ENCODE measurements around the gene RFESD. TPM values are rescaled to one million over a fixed set of nuclear protein-coding genes. Genes with fewer than 3 reads are reported as not detected.

Gene RFESD
- total and polyA plus RNA-seq, 2 of the 8 experiments (the other 6 are each of a cell fraction or from before 2014, with no cell fraction given) = 1.7 to 2.0 TPM

DNA sequence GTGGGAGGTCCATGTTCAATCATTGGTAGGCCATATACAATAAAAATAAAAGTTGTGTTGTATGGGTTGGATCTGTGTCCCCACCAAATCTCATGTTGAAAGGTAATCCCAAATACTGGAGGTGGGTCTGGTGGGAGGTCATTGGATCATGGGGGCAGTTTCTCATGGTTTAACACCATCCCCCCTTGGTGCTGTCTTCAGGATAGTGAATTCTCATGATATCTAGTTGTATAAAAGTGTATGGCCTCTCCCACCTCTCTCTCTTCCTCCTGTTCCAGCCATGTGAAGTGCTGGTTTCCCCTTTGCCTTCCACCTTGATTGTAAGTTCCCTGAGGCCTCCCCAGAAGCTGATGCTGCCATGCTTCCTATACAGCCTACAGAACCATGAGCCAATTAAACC, 21.1 kb downstream of the RFESD start (continued):
- no peak for TF ChIP-seq CREB1 (IDR thresholded peaks at IDR 0.05)

DNA sequence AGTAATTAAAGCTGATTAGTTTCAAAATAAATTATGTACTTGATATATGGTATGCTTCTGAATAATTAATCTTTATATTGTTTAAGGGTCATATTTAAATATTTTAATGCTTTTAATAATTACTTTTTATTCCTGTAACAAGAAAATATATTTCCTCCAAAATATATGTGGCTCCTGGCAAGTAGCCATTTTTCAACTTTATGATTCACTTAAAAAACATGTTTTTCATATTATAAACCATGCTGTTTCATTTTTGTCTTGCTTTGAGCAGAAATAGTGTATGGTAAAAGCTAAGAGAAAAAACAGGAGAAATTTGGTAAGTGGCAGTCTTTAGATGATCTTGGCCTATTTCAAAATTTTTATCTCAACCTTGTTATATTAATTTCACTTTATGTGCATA, 21.6 kb downstream of the RFESD start:
- no peak overlapping the region for H2AK5ac ChIP-seq (ENCODE audit: low read depth, low read length)
- H3K79me2 ChIP-seq (ENCODE audit: control insufficient read depth in 1 of 2, insufficient read depth in 2 of 2, low read length in 2 of 2) = no peaks in the 10 kb centered on the region
- no peak overlapping the region for H3K27ac ChIP-seq (ENCODE audit: low read depth, low read length)
- H2BK12ac ChIP-seq (ENCODE audit: low read depth, low read length) = no peak overlapping the region
- no peak overlapping the region for H2BK20ac ChIP-seq (ENCODE audit: low read length)
- H3K14ac ChIP-seq (ENCODE audit: insufficient read length) = no peak overlapping the region
- H2BK15ac ChIP-seq (ENCODE audit: low read length) = no peak overlapping the region
- no peak overlapping the region for H4K8ac ChIP-seq (ENCODE audit: extremely low read depth, insufficient read depth, low read length)
- H3K23ac ChIP-seq (ENCODE audit: insufficient read length) = no peak overlapping the region
- H3K79me1 ChIP-seq (ENCODE audit: low read depth, low read length) = no peaks in the 10 kb centered on the region
- H3K4ac ChIP-seq (replicated peaks; ENCODE audit: insufficient read length, low read depth, low read length) = no peak overlapping the region
- no peak overlapping the region for H2AFZ ChIP-seq (ENCODE audit: low read length)
- no peak overlapping the region for H4K91ac ChIP-seq (replicated peaks; ENCODE audit: insufficient read length, low read length)
- FAIRE-seq (no peak), DNase-seq (ENCODE audit: low read depth in 1 of 2, low spot score in 2 of 2) (no peak)
- no peak overlapping the region for H3K4me2 ChIP-seq (ENCODE audit: insufficient read depth in 1 of 2, low read depth in 2 of 2, low read length in 2 of 2)
- CTCF ChIA-PET (ENCODE audit: partially characterized antibody) = interaction anchor here (1.6 kb wide), 2 partner anchors 22 to 67 kb away, joined by 3 to 4 read pairs; partner anchors contain the start of gene RFESD
- no peak overlapping the region for H2BK5ac ChIP-seq (ENCODE audit: low read depth, low read length)
- H4K5ac ChIP-seq (ENCODE audit: insufficient read length, low read depth, low read length) = no peak overlapping the region
- no peak overlapping the region for H2BK120ac ChIP-seq (replicated peaks; ENCODE audit: low read depth, low read length)
- POLR2A ChIA-PET (ENCODE audit: partially characterized antibody) = no interaction called here
- H3K4me1 ChIP-seq (replicated peaks in 1 of 4; ENCODE audit: control insufficient read depth in 3 of 4, insufficient read depth in 4 of 4, low read length in 3 of 4) = no peaks in the 10 kb centered on the region
- H3K27me3 ChIP-seq (replicated peaks in 1 of 4; ENCODE audit: control insufficient read depth in 3 of 4, extremely low read depth in 1 of 4, insufficient read depth in 3 of 4, low read length in 3 of 4) = no peaks in the 10 kb centered on the region
- no peak overlapping the region for H3K18ac ChIP-seq (ENCODE audit: extremely low read depth, low read length)
- H4K20me1 ChIP-seq (replicated peaks in 1 of 2; ENCODE audit: control insufficient read depth in 1 of 2, insufficient read depth in 2 of 2, low read length in 2 of 2) = no peaks in the 10 kb centered on the region
- no peak overlapping the region for H3K56ac ChIP-seq (replicated peaks; ENCODE audit: insufficient read length, low read depth, low read length)
- H3K4me3 ChIP-seq (ENCODE audit: extremely low read depth in 1 of 4, insufficient read depth in 2 of 4, low read depth in 3 of 4, low read length in 4 of 4) = no peak overlapping the region
- no peaks in the 10 kb centered on the region; the same call in 1 of the 2 replicates for H3K23me2 ChIP-seq (ENCODE audit: low read depth, low read length)
- no peaks in the 10 kb centered on the region for H3K9me3 ChIP-seq (ENCODE audit: insufficient read depth in 2 of 2, low read depth in 1 of 2, low read length in 1 of 2)
- no peaks in the 10 kb centered on the region for H3K36me3 ChIP-seq (ENCODE audit: control insufficient read depth in 2 of 4, insufficient read depth in 4 of 4, low read length in 3 of 4)
- no peak overlapping the region for H3K9ac ChIP-seq (replicated peaks in 1 of 4; ENCODE audit: extremely low read depth in 1 of 4, low read depth in 3 of 4, low read length in 3 of 4)
- TF ChIP-seq, protein P1, sequence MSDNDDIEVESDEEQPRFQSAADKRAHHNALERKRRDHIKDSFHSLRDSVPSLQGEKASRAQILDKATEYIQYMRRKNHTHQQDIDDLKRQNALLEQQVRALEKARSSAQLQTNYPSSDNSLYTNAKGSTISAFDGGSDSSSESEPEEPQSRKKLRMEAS (IDR thresholded peaks at IDR 0.05) = no peak
- TF ChIP-seq BCL11A (IDR thresholded peaks at IDR 0.05; ENCODE audit: low read depth in 2 of 2, low read length in 2 of 2) (no peak), JUN (IDR thresholded peaks at IDR 0.05; ENCODE audit: low read depth, low read length) (no peak), BACH1 (IDR thresholded peaks at IDR 0.05; ENCODE audit: low read length) (no peak)

Measured in H1 (cell line).